Neural cell (in vitro differentiated cells): Measurements from ENCODE around the gene SLC16A10. TPM values are rescaled to one million over a fixed set of nuclear protein-coding genes. Genes with fewer than 3 reads are reported as not detected.

ENCODE experiments used
- H2AFZ ChIP-seq: fragments of 200-600, 300-800 bp; sonication (generic), shearing (Covaris generic); 2 replicates; pipeline ENCODE4 v1.6.0; 2014; ENCODE audit warnings: low read depth, mild to moderate bottlenecking, antibody characterized with exemption, low read length, moderate library complexity
- H3F3A ChIP-seq: fragments of 200-600 bp; shearing (Covaris generic); 2 replicates; pipeline ENCODE4 v1.6.1; 2016; ENCODE audit warnings: mild to moderate bottlenecking, moderate library complexity, mixed read lengths, antibody characterized with exemption, low read length; ENCODE audit not compliant: insufficient read depth, poor library complexity, severe bottlenecking
- H3K27ac ChIP-seq: fragments of 200-600, 300-800 bp; sonication (generic), shearing (Covaris generic); 2 replicates; pipeline ENCODE4 v1.5.1; 2014; ENCODE audit warnings: mild to moderate bottlenecking, low read length, moderate library complexity
- H3K27me3 ChIP-seq: fragments of 300-800, 200-600 bp; sonication (generic), shearing (Covaris generic); 2 replicates; pipeline ENCODE4 v1.6.0; 2014; ENCODE audit warnings: mild to moderate bottlenecking, low read depth, low read length, moderate library complexity; ENCODE audit not compliant: insufficient read depth
- H3K36me3 ChIP-seq: fragments of 300-800, 200-600 bp; sonication (generic), shearing (Covaris generic); 2 replicates; pipeline ENCODE4 v1.5.1; 2014; ENCODE audit warnings: mild to moderate bottlenecking, antibody characterized with exemption, low read length, moderate library complexity; ENCODE audit not compliant: insufficient read depth
- H3K4me2 ChIP-seq: fragments of 300-800, 200-600 bp; sonication (generic), shearing (Covaris generic); 2 replicates; pipeline ENCODE4 v1.6.0; 2014; ENCODE audit warnings: mild to moderate bottlenecking, low read length
- H3K4me3 ChIP-seq: fragments of 300-800, 200-600 bp; sonication (generic), shearing (Covaris generic); 2 replicates; pipeline ENCODE4 v1.5.1; 2014; ENCODE audit warnings: mild to moderate bottlenecking, low read length, moderate library complexity
- H3K79me2 ChIP-seq: fragments of 200-600 bp; shearing (Covaris generic); replicated peaks from 2 replicates; pipeline ENCODE4 v1.6.0; 2014; ENCODE audit warnings: mild to moderate bottlenecking, low read length, moderate library complexity; ENCODE audit not compliant: insufficient read depth
- H3K9ac ChIP-seq: fragments of 300-800, 200-600 bp; sonication (generic), shearing (Covaris generic); 2 replicates; pipeline ENCODE4 v1.6.1; 2016; ENCODE audit warnings: mild to moderate bottlenecking, low read length, mixed read lengths
- H3K9me2 ChIP-seq: fragments of 200-600 bp; shearing (Covaris generic); 2 replicates; pipeline ENCODE4 v1.6.1; 2016; ENCODE audit warnings: mild to moderate bottlenecking, low read length, mixed read lengths; ENCODE audit not compliant: insufficient read depth
- H3K9me3 ChIP-seq: fragments of 200-600, 300-800 bp; sonication (generic), shearing (Covaris generic); 2 replicates; pipeline ENCODE4 v1.6.1; 2016; ENCODE audit warnings: mild to moderate bottlenecking, mixed run types, low read length, moderate library complexity, mixed read lengths
- H4K20me1 ChIP-seq: fragments of 200-600 bp; shearing (Covaris generic); 2 replicates; pipeline ENCODE4 v1.6.1; 2016; ENCODE audit warnings: mild to moderate bottlenecking, mixed run types; ENCODE audit not compliant: insufficient read depth
- CTCF ChIP-seq: fragments of 450-650 bp; IDR thresholded peaks from 2 replicates; pipeline ENCODE4 v1.5.1; 2014; ENCODE audit warnings: antibody characterized with exemption, mild to moderate bottlenecking, moderate library complexity; ENCODE audit not compliant: poor library complexity, severe bottlenecking
- EP300 ChIP-seq: fragments of 450-650 bp; conservative IDR thresholded peaks from 2 replicates; pipeline ENCODE4 v1.6.1; 2014; ENCODE audit warnings: antibody characterized with exemption, mild to moderate bottlenecking, moderate library complexity; ENCODE audit not compliant: poor library complexity, severe bottlenecking
- EZH2 ChIP-seq: fragments of 200-600, 300-800 bp; shearing (Covaris generic), sonication (generic); IDR thresholded peaks from 2 replicates; pipeline ENCODE4 v1.6.1; 2014; ENCODE audit warnings: antibody characterized with exemption, low read length, borderline replicate concordance, mild to moderate bottlenecking; ENCODE audit not compliant: insufficient read depth, poor library complexity, severe bottlenecking
- MXI1 ChIP-seq: fragments of 450-650 bp; conservative IDR thresholded peaks from 2 replicates; pipeline ENCODE4 v1.6.1; 2014; ENCODE audit warnings: antibody characterized with exemption, mild to moderate bottlenecking; ENCODE audit not compliant: poor library complexity, severe bottlenecking
- POLR2AphosphoS5 ChIP-seq: IDR thresholded peaks from 2 replicates; pipeline ENCODE4 v1.6.1; 2012
- RAD21 ChIP-seq: fragments of 450-650 bp; conservative IDR thresholded peaks from 2 replicates; pipeline ENCODE4 v1.6.1; 2014; ENCODE audit warnings: antibody characterized with exemption, mild to moderate bottlenecking, moderate library complexity
- REST ChIP-seq: IDR thresholded peaks from 2 replicates; pipeline ENCODE4 v1.6.1; 2012; ENCODE audit warnings: borderline replicate concordance
- SMC3 ChIP-seq: fragments of 450-650 bp; conservative IDR thresholded peaks from 2 replicates; pipeline ENCODE4 v1.6.1; 2014; ENCODE audit warnings: antibody characterized with exemption, mild to moderate bottlenecking, moderate library complexity; ENCODE audit not compliant: poor library complexity
- TAF1 ChIP-seq: IDR thresholded peaks from 2 replicates; pipeline ENCODE4 v1.6.1; 2012; ENCODE audit warnings: low read depth
- polyA plus RNA-seq: library from polyadenylated mRNA; depleted of rRNA; stranded (reverse); fragments of >200 nt; gene quantifications from 2 replicates; pipeline ENCODE4 v1.2.3, GENCODE V29; 2014

Gene SLC16A10
- polyA plus RNA-seq, 1 donor from 2014 or later, result 1.5 TPM

GRCh38 chr6:111242452-111242851 is 155.1 kb downstream of the SLC16A10 start:
- no peaks in the 10 kb centered on the region for H3K79me2 ChIP-seq
- no peaks in the 10 kb centered on the region for H3F3A ChIP-seq
- no peak overlapping the region for H2AFZ ChIP-seq
- no peaks in the 10 kb centered on the region for H3K27me3 ChIP-seq
- H3K4me2 ChIP-seq, result no peak overlapping the region
- no peak overlapping the region for H3K9ac ChIP-seq
- no peaks in the 10 kb centered on the region for H4K20me1 ChIP-seq
- H3K27ac ChIP-seq, result no peak overlapping the region
- no peaks in the 10 kb centered on the region for H3K36me3 ChIP-seq
- TF ChIP-seq POLR2AphosphoS5 (no peak), REST (no peak), MXI1 (no peak), SMC3 (no peak), TAF1 (no peak), EZH2 (no peak), CTCF (no peak), EP300 (no peak), RAD21 (no peak)
- H3K9me3 ChIP-seq, result no peaks in the 10 kb centered on the region
- no peaks in the 10 kb centered on the region for H3K9me2 ChIP-seq
- H3K4me3 ChIP-seq, result no peak overlapping the region

GRCh38 chr6:111243095-111243494 is 155.8 kb downstream of the SLC16A10 start:
- Histone ChIP-seq H3K9me3 (no peaks in the 10 kb centered on the region), H3K36me3 (no peaks in the 10 kb centered on the region), H3K4me3 (no peak overlapping the region), H4K20me1 (no peaks in the 10 kb centered on the region), H3F3A (no peaks in the 10 kb centered on the region), H3K4me2 (no peak overlapping the region), H3K9me2 (no peaks in the 10 kb centered on the region), H3K79me2 (no peaks in the 10 kb centered on the region), H3K27ac (no peak overlapping the region), H3K27me3 (no peaks in the 10 kb centered on the region), H2AFZ (no peak overlapping the region), H3K9ac (no peak overlapping the region)
- no peak for TF ChIP-seq RAD21
- TF ChIP-seq REST, result no peak
- no peak for TF ChIP-seq EZH2
- no peak for TF ChIP-seq POLR2AphosphoS5
- no peak for TF ChIP-seq CTCF
